Prostate gland (tissue), 2 donors: ENCODE measurements around the gene SHC3. TPM values are rescaled to one million over a fixed set of nuclear protein-coding genes. Genes with fewer than 3 reads are reported as not detected.

Source experiments
- DNase-seq: peaks from one replicate; pipeline ENCODE4 v3.0.0-alpha.2; 2019; ENCODE audit warnings: low spot score
- H3K27ac ChIP-seq, 2 donors: fragments of 200-600 bp; sonication (generic); 2 replicates each; pipeline ENCODE4 v1.5.1; 2017 to 2019
- H3K27me3 ChIP-seq: fragments of 200-600 bp; sonication (generic); replicated peaks from 2 replicates; pipeline ENCODE4 v1.5.1; 2019; ENCODE audit not compliant: insufficient read depth
- H3K36me3 ChIP-seq, 2 donors: fragments of 200-600 bp; sonication (generic); 1 replicate in 1 of 2; 2 replicates in 1 of 2; pipeline versions ENCODE4 v1.5.1 to v1.8.1; 2017 to 2019
- H3K4me1 ChIP-seq: fragments of 200-600 bp; sonication (generic); replicated peaks from 2 replicates; pipeline ENCODE4 v1.5.1; 2019
- H3K4me3 ChIP-seq, 2 donors: fragments of 200-600 bp; sonication (generic); 2 replicates each; pipeline ENCODE4 v1.5.1; 2017 to 2019
- H3K9me3 ChIP-seq: fragments of 200-600 bp; sonication (generic); 2 replicates; pipeline ENCODE4 v1.5.1; 2017
- CTCF ChIP-seq, 4 experiments: fragments of 200-600 bp in 2 of 4; fragments of 450-650 bp in 2 of 4; sonication (generic) in 2 of 4; IDR thresholded peaks; 1 replicate in 3 of 4; 2 replicates in 1 of 4; pipeline ENCODE4 v1.5.1; 2016 to 2019; ENCODE audit warnings: antibody characterized with exemption in 4 of 4, mild to moderate bottlenecking in 2 of 4, moderate library complexity in 2 of 4
- POLR2A ChIP-seq: fragments of 450-650 bp; IDR thresholded peaks from one replicate; pipeline ENCODE4 v1.6.1; 2016; ENCODE audit warnings: antibody characterized with exemption, mild to moderate bottlenecking
- POLR2AphosphoS5 ChIP-seq: sonication (generic); formaldehyde crosslinking; IDR thresholded peaks from one replicate; pipeline ENCODE4 v1.6.1; 2017; ENCODE audit warnings: antibody characterized with exemption
- WGBS: methylation state at CpG from one replicate; pipeline ENCODE4 v1.1.5; 2018; 5-methylcytosine and 5-hydroxymethylcytosine counted together
- intact Hi-C: fragments of 100-400 bp; cut with DNase I; formaldehyde crosslinking; loops from one replicate; pipeline ENCODE4 v1.14.2; 2022
- total RNA-seq, 2 donors: library from RNA; depleted of rRNA; stranded (reverse); fragments of >200 nt; gene quantifications; one replicate each; pipeline ENCODE4 v1.1.0, GENCODE V29; 2016

SHC3 gene
- total RNA-seq, 2 donors from 2014 or later, result 0.34 to 0.59 TPM

- H3K27me3 ChIP-seq, result no peaks in the 10 kb centered on the region
- no peaks in the 10 kb centered on the region for H3K36me3 ChIP-seq
- H3K4me1 ChIP-seq, result no peaks in the 10 kb centered on the region
- no peak overlapping the region for H3K27ac ChIP-seq
- H3K4me3 ChIP-seq, result no peak overlapping the region
- 88% methylated on average over 8 of the region's 8 CpGs for WGBS
- no peak for DNase-seq
- no peak for TF ChIP-seq POLR2AphosphoS5
- TF ChIP-seq CTCF (IDR thresholded peaks at IDR 0.05), result no peak
- TF ChIP-seq POLR2A, result no peak
- intact Hi-C loops, result no loop called here
- H3K9me3 ChIP-seq, result no peaks in the 10 kb centered on the region
These were observed 17.4 kb downstream of the SHC3 start for GRCh38 chr9:89161221-89161620.

- Histone ChIP-seq H3K4me3 (no peak overlapping the region), H3K27ac (no peak overlapping the region), H3K27me3 (no peaks in the 10 kb centered on the region), H3K36me3 (no peaks in the 10 kb centered on the region), H3K9me3 (no peaks in the 10 kb centered on the region), H3K4me1 (no peaks in the 10 kb centered on the region)
- intact Hi-C loops, result no loop called here
- no peak for TF ChIP-seq POLR2A
- TF ChIP-seq CTCF (IDR thresholded peaks at IDR 0.05), result no peak
- TF ChIP-seq POLR2AphosphoS5, result no peak
- DNase-seq, result no peak
- 87% methylated on average over 5 of the region's 5 CpGs for WGBS
These were observed 17.8 kb downstream of the SHC3 start for GRCh38 chr9:89160806-89161205.

GRCh38 chr9:89154651-89155336 lies 23.8 kb downstream of the SHC3 start:
- WGBS, result 84% methylated on average over 14 of the region's 14 CpGs
- Histone ChIP-seq H3K27me3 (no peaks in the 10 kb centered on the region), H3K36me3 (no peaks in the 10 kb centered on the region), H3K9me3 (no peaks in the 10 kb centered on the region), H3K4me1 (no peaks in the 10 kb centered on the region), H3K4me3 (no peak overlapping the region), H3K27ac (no peak overlapping the region)
- no peak for DNase-seq
- intact Hi-C loops, result no loop called here
- TF ChIP-seq POLR2AphosphoS5 (no peak), POLR2A (no peak), CTCF (IDR thresholded peaks at IDR 0.05) (no peak)

GRCh38 chr9:89154218-89154617 lies 24.4 kb downstream of the SHC3 start:
- no peak overlapping the region for H3K4me3 ChIP-seq
- WGBS, result 83% methylated on average over 4 of the region's 4 CpGs
- DNase-seq, result no peak
- H3K4me1 ChIP-seq, result no peaks in the 10 kb centered on the region
- TF ChIP-seq POLR2A (no peak), CTCF (IDR thresholded peaks at IDR 0.05) (no peak), POLR2AphosphoS5 (no peak)
- H3K36me3 ChIP-seq, result no peaks in the 10 kb centered on the region
- no peak overlapping the region for H3K27ac ChIP-seq
- H3K9me3 ChIP-seq, result no peaks in the 10 kb centered on the region
- no peaks in the 10 kb centered on the region for H3K27me3 ChIP-seq
- intact Hi-C loops, result no loop called here

- H3K27me3 ChIP-seq, result no peaks in the 10 kb centered on the region
- no peak overlapping the region for H3K4me3 ChIP-seq
- TF ChIP-seq POLR2A (no peak), POLR2AphosphoS5 (no peak), CTCF (IDR thresholded peaks at IDR 0.05) (no peak)
- H3K9me3 ChIP-seq, result no peaks in the 10 kb centered on the region
- no peak overlapping the region for H3K27ac ChIP-seq
- 73% methylated on average over 14 of the region's 14 CpGs for WGBS
- intact Hi-C loops, result no loop called here
- H3K36me3 ChIP-seq, result no peaks in the 10 kb centered on the region
- no peaks in the 10 kb centered on the region for H3K4me1 ChIP-seq
- no peak for DNase-seq
These were observed 25.2 kb downstream of the SHC3 start for GRCh38 chr9:89153232-89154017.
